Lower lobe of right lung (tissue), 2 donors: ENCODE results near the gene HMGXB4. TPM values are rescaled to one million over a fixed set of nuclear protein-coding genes. Genes with fewer than 3 reads are reported as not detected.
A peak's percentile ranks its signal among the peaks of the same experiment; 100 is the strongest.

ENCODE experiments used
- ATAC-seq, 2 donors: fragments of 200-7000 bp; cut with Tn5 transposase; one replicate each; pipeline ENCODE4 v1.9.1; 2020 to 2022; ENCODE audit warnings: mild to moderate bottlenecking in 2 of 2, moderate library complexity in 2 of 2
- DNase-seq: peaks from one replicate; pipeline ENCODE4 v3.0.0-alpha.2; 2020
- H3K27ac ChIP-seq: fragments of 200-600 bp; one replicate; pipeline ENCODE4 v1.8.0; 2022
- H3K27me3 ChIP-seq: fragments of 200-600 bp; one replicate; pipeline ENCODE4 v1.8.0; 2022; ENCODE audit warnings: low read depth
- H3K36me3 ChIP-seq: fragments of 200-600 bp; one replicate; pipeline ENCODE4 v1.8.0; 2022; ENCODE audit warnings: mild to moderate bottlenecking
- H3K4me1 ChIP-seq: fragments of 200-600 bp; one replicate; pipeline ENCODE4 v1.8.0; 2022
- H3K4me3 ChIP-seq: fragments of 200-600 bp; one replicate; pipeline ENCODE4 v1.8.0; 2022; ENCODE audit warnings: mild to moderate bottlenecking
- H3K9me3 ChIP-seq: fragments of 200-600 bp; one replicate; pipeline ENCODE4 v1.8.0; 2022
- CTCF ChIP-seq: fragments of 200-600 bp; IDR thresholded peaks from one replicate; pipeline ENCODE4 v1.8.0; 2022; ENCODE audit warnings: antibody characterized with exemption, mild to moderate bottlenecking
- intact Hi-C: fragments of 100-400 bp; cut with DNase I; formaldehyde crosslinking; loops from one replicate; pipeline ENCODE4 v1.11.0; 2022
- total RNA-seq: library from RNA; stranded (reverse); fragmentation: NEBNext Ultra II Directional; extraction: Animal tissue kit (Norgen Biotek cat#: 25700); gene quantifications from one replicate; pipeline ENCODE4 v1.2.1, GENCODE V29; 2021
- donor health status: DM: no; HTN: yes; CAD: no; lungs with severe emphysema.

HMGXB4 gene
- total RNA-seq, 1 donor from 2014 or later, result 15.6 TPM

- no peak for DNase-seq
- intact Hi-C loops, result no loop called here
- Histone ChIP-seq H3K27ac (no peak overlapping the region), H3K4me3 (no peak overlapping the region), H3K27me3 (no peaks in the 10 kb centered on the region), H3K9me3 (no peaks in the 10 kb centered on the region), H3K36me3 (peaks cover 61% of the 10 kb centered on the region), H3K4me1 (peaks cover 40% of the 10 kb centered on the region)
- ATAC-seq, result peak in 1 of 2 donors; percentile 16
- no peak for TF ChIP-seq CTCF
These were observed 58.8 kb downstream of the HMGXB4 start for GRCh38 chr22:35315855-35316745.

- no peak for TF ChIP-seq CTCF
- H3K4me3 ChIP-seq, result no peak overlapping the region
- intact Hi-C loops, result no loop called here
- peaks cover 67% of the 10 kb centered on the region for H3K36me3 ChIP-seq
- H3K9me3 ChIP-seq, result no peaks in the 10 kb centered on the region
- no peak overlapping the region for H3K27ac ChIP-seq
- ATAC-seq, result no peak
- H3K27me3 ChIP-seq, result no peaks in the 10 kb centered on the region
- H3K4me1 ChIP-seq, result peaks cover 39% of the 10 kb centered on the region
- no peak for DNase-seq
These were observed 59.5 kb downstream of the HMGXB4 start for GRCh38 chr22:35316751-35317150.

- H3K9me3 ChIP-seq, result no peaks in the 10 kb centered on the region
- H3K36me3 ChIP-seq, result peaks cover 77% of the 10 kb centered on the region
- no peaks in the 10 kb centered on the region for H3K27me3 ChIP-seq
- H3K27ac ChIP-seq, result no peak overlapping the region
- no peak for DNase-seq
- H3K4me3 ChIP-seq, result no peak overlapping the region
- ATAC-seq, result no peak
- peaks cover 30% of the 10 kb centered on the region for H3K4me1 ChIP-seq
- intact Hi-C loops, result no loop called here
- TF ChIP-seq CTCF, result no peak
These were observed 60.5 kb downstream of the HMGXB4 start for GRCh38 chr22:35317680-35318290.

GRCh38 chr22:35318346-35319215 lies 61.3 kb downstream of the HMGXB4 start:
- ATAC-seq (no peak), DNase-seq (no peak)
- Histone ChIP-seq H3K4me3 (no peak overlapping the region), H3K27me3 (no peaks in the 10 kb centered on the region), H3K4me1 (peaks cover 22% of the 10 kb centered on the region), H3K9me3 (no peaks in the 10 kb centered on the region), H3K27ac (no peak overlapping the region), H3K36me3 (peaks cover 85% of the 10 kb centered on the region)
- no peak for TF ChIP-seq CTCF
- intact Hi-C loops, result no loop called here

GRCh38 chr22:35319244-35319985 lies 62.1 kb downstream of the HMGXB4 start:
- DNase-seq, result no peak
- TF ChIP-seq CTCF, result no peak
- ATAC-seq, result no peak
- no peaks in the 10 kb centered on the region for H3K27me3 ChIP-seq
- intact Hi-C loops, result no loop called here
- no peaks in the 10 kb centered on the region for H3K9me3 ChIP-seq
- H3K4me1 ChIP-seq, result peaks cover 14% of the 10 kb centered on the region
- H3K36me3 ChIP-seq, result peaks cover 90% of the 10 kb centered on the region
- no peak overlapping the region for H3K27ac ChIP-seq
- H3K4me3 ChIP-seq, result no peak overlapping the region
